Calu3 (cell line): ENCODE measurements around the gene ATP10B. TPM values are rescaled to one million over a fixed set of nuclear protein-coding genes. Genes with fewer than 3 reads are reported as not detected.

Experiments
- BruUV-seq: library from RNA; stranded (reverse); fragments of 400-500 nt; replicated peaks from 2 replicates; lab custom pipeline; 2021; lab: Mats Ljungman, UMichigan
- CTCF ChIA-PET: fragments of 300-600 bp; sonication (Branson Sonifier 250); formaldehyde crosslinking; loops from one replicate; lab custom pipeline; 2022; ENCODE audit warnings: antibody characterized with exemption; lab: Charles Lee
- DNase-seq: peaks from one replicate; pipeline ENCODE4 v3.0.0; 2022
- H3K27ac Mint-ChIP-seq: one replicate; pipeline ENCODE4 v1.8.0; 2022; ENCODE audit warnings: mixed read lengths; ENCODE audit not compliant: unreplicated experiment
- H3K27me3 Mint-ChIP-seq: one replicate; pipeline ENCODE4 v1.8.0; 2022; ENCODE audit warnings: mixed read lengths; ENCODE audit not compliant: unreplicated experiment
- H3K36me3 Mint-ChIP-seq: one replicate; pipeline ENCODE4 v1.8.0; 2022; ENCODE audit warnings: mild to moderate bottlenecking, moderate library complexity, mixed read lengths; ENCODE audit not compliant: insufficient read depth, unreplicated experiment
- H3K4me1 Mint-ChIP-seq: one replicate; pipeline ENCODE4 v1.8.0; 2022; ENCODE audit warnings: mild to moderate bottlenecking, low read depth, mixed read lengths; ENCODE audit not compliant: unreplicated experiment
- H3K4me3 Mint-ChIP-seq: one replicate; pipeline ENCODE4 v1.8.0; 2022; ENCODE audit warnings: mild to moderate bottlenecking, low read depth, moderate library complexity, mixed read lengths; ENCODE audit not compliant: unreplicated experiment
- H3K9me3 Mint-ChIP-seq: one replicate; pipeline ENCODE4 v1.8.0; 2022; ENCODE audit warnings: low read depth, mixed read lengths; ENCODE audit not compliant: unreplicated experiment
- CTCF ChIP-seq: fragments of 200-600 bp; IDR thresholded peaks from one replicate; pipeline ENCODE4 v1.8.0; 2022; ENCODE audit warnings: antibody characterized with exemption; ENCODE audit not compliant: unreplicated experiment
- intact Hi-C: fragments of 100-400 bp; cut with micrococcal nuclease; formaldehyde crosslinking; loops from one replicate; pipeline ENCODE4 v1.10.0; 2022; ENCODE audit not compliant: unreplicated experiment
- total RNA-seq: library from RNA; stranded (reverse); gene quantifications from 2 replicates; pipeline ENCODE4 v1.2.3, GENCODE V29; 2022

Gene ATP10B
- total RNA-seq, 1 experiment from 2014 or later = 1.4 TPM

GRCh38 chr5:160694896-160695295, 157.1 kb downstream of the ATP10B start:
- CTCF ChIA-PET = no interaction called here
- no TSS peak for BruUV-seq
- no peak overlapping the region for H3K4me3 Mint-ChIP-seq
- peaks cover 61% of the 10 kb centered on the region for H3K4me1 Mint-ChIP-seq
- H3K9me3 Mint-ChIP-seq = no peaks in the 10 kb centered on the region
- intact Hi-C loops = loop anchor here (5.0 to 10.0 kb wide), 2 partner anchors 227 to 570 kb away; no protein-coding TSS in a partner anchor
- no peak for TF ChIP-seq CTCF
- H3K27me3 Mint-ChIP-seq = no peaks in the 10 kb centered on the region
- H3K36me3 Mint-ChIP-seq = peaks cover 5% of the 10 kb centered on the region
- no peak for DNase-seq
- peak overlapping the region; percentile 59 for H3K27ac Mint-ChIP-seq

GRCh38 chr5:160693831-160694465, 158.1 kb downstream of the ATP10B start:
- CTCF ChIA-PET = no interaction called here

GRCh38 chr5:160692271-160692670, 159.7 kb downstream of the ATP10B start:
- Mint-ChIP-seq H3K9me3 (no peaks in the 10 kb centered on the region), H3K36me3 (peaks cover 5% of the 10 kb centered on the region), H3K4me1 (peaks cover 35% of the 10 kb centered on the region), H3K27me3 (no peaks in the 10 kb centered on the region), H3K4me3 (no peak overlapping the region), H3K27ac (peak overlapping the region; percentile 13)
- no TSS peak for BruUV-seq
- DNase-seq = no peak
- TF ChIP-seq CTCF = no peak
- intact Hi-C loops = loop anchor here (10.0 kb wide), 1 partner anchor 573 kb away; no protein-coding TSS in a partner anchor
- CTCF ChIA-PET = no interaction called here

More at GRCh38 chr5:160693831-160694465, 158.1 kb downstream of the ATP10B start:
- H3K27me3 Mint-ChIP-seq = no peaks in the 10 kb centered on the region
- intact Hi-C loops = loop anchor here (10.0 kb wide), 1 partner anchor 571 kb away; no protein-coding TSS in a partner anchor
- H3K4me1 Mint-ChIP-seq = peaks cover 51% of the 10 kb centered on the region
- H3K4me3 Mint-ChIP-seq = no peak overlapping the region
- H3K9me3 Mint-ChIP-seq = no peaks in the 10 kb centered on the region
- TF ChIP-seq CTCF = no peak
- H3K36me3 Mint-ChIP-seq = peaks cover 5% of the 10 kb centered on the region
- DNase-seq = peak; percentile 28
- peak overlapping the region; percentile 59 for H3K27ac Mint-ChIP-seq
- BruUV-seq = no TSS peak

- H3K4me3 Mint-ChIP-seq = no peak overlapping the region
- peak; percentile 78 for TF ChIP-seq CTCF
- intact Hi-C loops = loop anchor here (1.0 to 2.0 kb wide), 3 partner anchors 102 to 247 kb away; no protein-coding TSS in a partner anchor
- no peaks in the 10 kb centered on the region for H3K9me3 Mint-ChIP-seq
- H3K36me3 Mint-ChIP-seq = no peaks in the 10 kb centered on the region
- DNase-seq = peak; percentile 61
- peaks cover 12% of the 10 kb centered on the region for H3K4me1 Mint-ChIP-seq
- BruUV-seq = no TSS peak
- CTCF ChIA-PET = no interaction called here
- no peaks in the 10 kb centered on the region for H3K27me3 Mint-ChIP-seq
- no peak overlapping the region for H3K27ac Mint-ChIP-seq
These were observed 166.3 kb downstream of the ATP10B start for GRCh38 chr5:160685695-160686094.
